SK-N-SH (cell line): ENCODE measurements around the gene SMG1.
"Not testable (repeated sequence)": the region's sequence is repeated elsewhere in the genome, so short reads cannot be mapped to it uniquely, and the experiment has no call there.

Source experiments
- CHD2 ChIP-seq: fragments of 150-350 bp; IDR thresholded peaks from 2 replicates; pipeline ENCODE4 v1.6.1; 2018; ENCODE audit warnings: low read length; ENCODE audit not compliant: partially characterized antibody
- EP300 ChIP-seq, 2 experiments: IDR thresholded peaks; 2 replicates each; pipeline versions ENCODE4 v1.4.0 to v1.6.1; 2012; ENCODE audit warnings: borderline replicate concordance in 1 of 2, low read depth in 1 of 2, low read length in 1 of 2
- EZH2phosphoT487 ChIP-seq: fragments of 200-600 bp; sonication (generic); IDR thresholded peaks from 2 replicates; pipeline ENCODE4 v1.6.1; 2017; ENCODE audit warnings: low read depth, mixed run types, mild to moderate bottlenecking, antibody characterized with exemption, moderate library complexity, borderline replicate concordance
- GABPA ChIP-seq: IDR thresholded peaks from 2 replicates; pipeline ENCODE4 v1.4.0; 2012; ENCODE audit warnings: low read depth, mild to moderate bottlenecking
- MXI1 ChIP-seq: IDR thresholded peaks from 2 replicates; pipeline ENCODE4 v1.6.1; 2012; ENCODE audit warnings: mild to moderate bottlenecking, low read depth, low read length, improper control_type of control experiment
- POLR2AphosphoS5 ChIP-seq: IDR thresholded peaks from 2 replicates; pipeline ENCODE4 v1.6.1; 2012; ENCODE audit warnings: low read depth, low read length
- SIN3A ChIP-seq: IDR thresholded peaks from 2 replicates; pipeline ENCODE4 v1.6.1; 2012; ENCODE audit warnings: low read depth, mild to moderate bottlenecking, low read length, moderate library complexity, borderline replicate concordance
- TCF12 ChIP-seq: IDR thresholded peaks from 2 replicates; pipeline ENCODE4 v1.4.0; 2012
- TF ChIP-seq, protein P1 (sequence below): fragments of 200-600 bp; sonication (generic); IDR thresholded peaks from 2 replicates; pipeline ENCODE4 v1.6.1; 2017; ENCODE audit warnings: antibody characterized with exemption, mild to moderate bottlenecking, moderate library complexity
- TF ChIP-seq, protein P2 (sequence below): IDR thresholded peaks from 2 replicates; pipeline ENCODE4 v1.4.0; 2012; ENCODE audit warnings: low read depth, borderline replicate concordance
- TF ChIP-seq, protein P3 (sequence below): fragments of 150-350 bp; IDR thresholded peaks from 2 replicates; pipeline ENCODE4 v1.6.1; 2016; ENCODE audit warnings: mild to moderate bottlenecking, low read depth, low read length
- TF ChIP-seq, protein P4 (sequence below): IDR thresholded peaks from 2 replicates; pipeline ENCODE4 v1.6.1; 2012; ENCODE audit warnings: mild to moderate bottlenecking, low read depth, low read length, moderate library complexity

DNA sequence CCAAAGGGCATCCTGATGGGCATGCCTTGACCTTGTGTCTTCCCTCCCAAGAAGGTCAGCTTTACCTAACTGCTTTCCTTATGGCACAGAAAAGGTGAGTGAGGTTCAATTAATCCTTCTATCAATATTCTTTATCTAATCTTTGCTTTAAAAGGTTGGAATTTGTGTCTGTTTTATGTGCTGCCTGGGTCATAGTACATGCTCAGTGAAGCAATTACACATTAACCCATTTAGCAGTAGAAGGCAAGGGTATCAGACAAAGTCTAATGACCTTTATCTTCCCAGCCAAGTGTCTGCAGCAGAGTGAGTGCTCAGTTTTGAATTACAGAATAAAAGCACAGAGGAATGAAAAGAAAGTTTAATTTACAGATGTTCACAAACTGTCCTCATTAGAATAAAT is 63.3 kb downstream of the SMG1 start:
- TF ChIP-seq, protein P1, sequence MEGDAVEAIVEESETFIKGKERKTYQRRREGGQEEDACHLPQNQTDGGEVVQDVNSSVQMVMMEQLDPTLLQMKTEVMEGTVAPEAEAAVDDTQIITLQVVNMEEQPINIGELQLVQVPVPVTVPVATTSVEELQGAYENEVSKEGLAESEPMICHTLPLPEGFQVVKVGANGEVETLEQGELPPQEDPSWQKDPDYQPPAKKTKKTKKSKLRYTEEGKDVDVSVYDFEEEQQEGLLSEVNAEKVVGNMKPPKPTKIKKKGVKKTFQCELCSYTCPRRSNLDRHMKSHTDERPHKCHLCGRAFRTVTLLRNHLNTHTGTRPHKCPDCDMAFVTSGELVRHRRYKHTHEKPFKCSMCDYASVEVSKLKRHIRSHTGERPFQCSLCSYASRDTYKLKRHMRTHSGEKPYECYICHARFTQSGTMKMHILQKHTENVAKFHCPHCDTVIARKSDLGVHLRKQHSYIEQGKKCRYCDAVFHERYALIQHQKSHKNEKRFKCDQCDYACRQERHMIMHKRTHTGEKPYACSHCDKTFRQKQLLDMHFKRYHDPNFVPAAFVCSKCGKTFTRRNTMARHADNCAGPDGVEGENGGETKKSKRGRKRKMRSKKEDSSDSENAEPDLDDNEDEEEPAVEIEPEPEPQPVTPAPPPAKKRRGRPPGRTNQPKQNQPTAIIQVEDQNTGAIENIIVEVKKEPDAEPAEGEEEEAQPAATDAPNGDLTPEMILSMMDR = not testable (repeated sequence)
- TF ChIP-seq EZH2phosphoT487; CHD2; GABPA; EP300 (IDR thresholded peaks at IDR 0.05; ENCODE audit: borderline replicate concordance in 1 of 2, low read depth in 1 of 2, low read length in 1 of 2); MXI1; TCF12; SIN3A; POLR2AphosphoS5: not testable (repeated sequence)
- TF ChIP-seq, protein P2, sequence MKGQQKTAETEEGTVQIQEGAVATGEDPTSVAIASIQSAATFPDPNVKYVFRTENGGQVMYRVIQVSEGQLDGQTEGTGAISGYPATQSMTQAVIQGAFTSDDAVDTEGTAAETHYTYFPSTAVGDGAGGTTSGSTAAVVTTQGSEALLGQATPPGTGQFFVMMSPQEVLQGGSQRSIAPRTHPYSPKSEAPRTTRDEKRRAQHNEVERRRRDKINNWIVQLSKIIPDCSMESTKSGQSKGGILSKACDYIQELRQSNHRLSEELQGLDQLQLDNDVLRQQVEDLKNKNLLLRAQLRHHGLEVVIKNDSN = not testable (repeated sequence)
- TF ChIP-seq, protein P3, sequence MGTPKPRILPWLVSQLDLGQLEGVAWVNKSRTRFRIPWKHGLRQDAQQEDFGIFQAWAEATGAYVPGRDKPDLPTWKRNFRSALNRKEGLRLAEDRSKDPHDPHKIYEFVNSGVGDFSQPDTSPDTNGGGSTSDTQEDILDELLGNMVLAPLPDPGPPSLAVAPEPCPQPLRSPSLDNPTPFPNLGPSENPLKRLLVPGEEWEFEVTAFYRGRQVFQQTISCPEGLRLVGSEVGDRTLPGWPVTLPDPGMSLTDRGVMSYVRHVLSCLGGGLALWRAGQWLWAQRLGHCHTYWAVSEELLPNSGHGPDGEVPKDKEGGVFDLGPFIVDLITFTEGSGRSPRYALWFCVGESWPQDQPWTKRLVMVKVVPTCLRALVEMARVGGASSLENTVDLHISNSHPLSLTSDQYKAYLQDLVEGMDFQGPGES = not testable (repeated sequence)
- TF ChIP-seq, protein P4, sequence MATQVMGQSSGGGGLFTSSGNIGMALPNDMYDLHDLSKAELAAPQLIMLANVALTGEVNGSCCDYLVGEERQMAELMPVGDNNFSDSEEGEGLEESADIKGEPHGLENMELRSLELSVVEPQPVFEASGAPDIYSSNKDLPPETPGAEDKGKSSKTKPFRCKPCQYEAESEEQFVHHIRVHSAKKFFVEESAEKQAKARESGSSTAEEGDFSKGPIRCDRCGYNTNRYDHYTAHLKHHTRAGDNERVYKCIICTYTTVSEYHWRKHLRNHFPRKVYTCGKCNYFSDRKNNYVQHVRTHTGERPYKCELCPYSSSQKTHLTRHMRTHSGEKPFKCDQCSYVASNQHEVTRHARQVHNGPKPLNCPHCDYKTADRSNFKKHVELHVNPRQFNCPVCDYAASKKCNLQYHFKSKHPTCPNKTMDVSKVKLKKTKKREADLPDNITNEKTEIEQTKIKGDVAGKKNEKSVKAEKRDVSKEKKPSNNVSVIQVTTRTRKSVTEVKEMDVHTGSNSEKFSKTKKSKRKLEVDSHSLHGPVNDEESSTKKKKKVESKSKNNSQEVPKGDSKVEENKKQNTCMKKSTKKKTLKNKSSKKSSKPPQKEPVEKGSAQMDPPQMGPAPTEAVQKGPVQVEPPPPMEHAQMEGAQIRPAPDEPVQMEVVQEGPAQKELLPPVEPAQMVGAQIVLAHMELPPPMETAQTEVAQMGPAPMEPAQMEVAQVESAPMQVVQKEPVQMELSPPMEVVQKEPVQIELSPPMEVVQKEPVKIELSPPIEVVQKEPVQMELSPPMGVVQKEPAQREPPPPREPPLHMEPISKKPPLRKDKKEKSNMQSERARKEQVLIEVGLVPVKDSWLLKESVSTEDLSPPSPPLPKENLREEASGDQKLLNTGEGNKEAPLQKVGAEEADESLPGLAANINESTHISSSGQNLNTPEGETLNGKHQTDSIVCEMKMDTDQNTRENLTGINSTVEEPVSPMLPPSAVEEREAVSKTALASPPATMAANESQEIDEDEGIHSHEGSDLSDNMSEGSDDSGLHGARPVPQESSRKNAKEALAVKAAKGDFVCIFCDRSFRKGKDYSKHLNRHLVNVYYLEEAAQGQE = not testable (repeated sequence)
